Measurements from ENCODE around the gene RAB3IL1. TPM values are rescaled to one million over a fixed set of nuclear protein-coding genes. Genes with fewer than 3 reads are reported as not detected.
"Not testable (repeated sequence)": the region's sequence is repeated elsewhere in the genome, so short reads cannot be mapped to it uniquely, and the experiment has no call there.

Gene RAB3IL1
- polyA plus RNA-seq (ENCODE audit: insufficient read length), result 18.7 TPM
- long read RNA-seq, donor 1, transcript RAB3IL1-202 (10 exons, 2,284 nt), result major isoform, 6 of 16 reads
- long read RNA-seq, donor 1, partial matches to known transcripts, result 7 of 16 reads
- long read RNA-seq, donor 1, other reads (novel, unspliced or antisense), result 0 of 16 reads
- long read RNA-seq, donor 2, partial matches to known transcripts, result 0 of 5 reads
- long read RNA-seq, donor 2, other reads (novel, unspliced or antisense), result 0 of 5 reads
- long read RNA-seq, donor 3, partial matches to known transcripts, result 0 of 5 reads
- long read RNA-seq, donor 3, other reads (novel, unspliced or antisense), result 0 of 5 reads
- long read RNA-seq, donor 4, result 0 reads
- long read RNA-seq, donor 5, partial matches to known transcripts, result 0 of 4 reads
- long read RNA-seq, donor 5, other reads (novel, unspliced or antisense), result 0 of 4 reads
- long read RNA-seq, donor 6, transcript RAB3IL1-202 (10 exons, 2,284 nt), result major isoform, 5 of 14 reads
- long read RNA-seq, donor 6, partial matches to known transcripts, result 6 of 14 reads
- long read RNA-seq, donor 6, other reads (novel, unspliced or antisense), result 0 of 14 reads
- long read RNA-seq, donor 7, partial matches to known transcripts, result 5 of 12 reads
- long read RNA-seq, donor 7, other reads (novel, unspliced or antisense), result 0 of 12 reads
- long read RNA-seq, donor 8, partial matches to known transcripts, result 0 of 1 reads
- long read RNA-seq, donor 8, other reads (novel, unspliced or antisense), result 0 of 1 reads

DNA sequence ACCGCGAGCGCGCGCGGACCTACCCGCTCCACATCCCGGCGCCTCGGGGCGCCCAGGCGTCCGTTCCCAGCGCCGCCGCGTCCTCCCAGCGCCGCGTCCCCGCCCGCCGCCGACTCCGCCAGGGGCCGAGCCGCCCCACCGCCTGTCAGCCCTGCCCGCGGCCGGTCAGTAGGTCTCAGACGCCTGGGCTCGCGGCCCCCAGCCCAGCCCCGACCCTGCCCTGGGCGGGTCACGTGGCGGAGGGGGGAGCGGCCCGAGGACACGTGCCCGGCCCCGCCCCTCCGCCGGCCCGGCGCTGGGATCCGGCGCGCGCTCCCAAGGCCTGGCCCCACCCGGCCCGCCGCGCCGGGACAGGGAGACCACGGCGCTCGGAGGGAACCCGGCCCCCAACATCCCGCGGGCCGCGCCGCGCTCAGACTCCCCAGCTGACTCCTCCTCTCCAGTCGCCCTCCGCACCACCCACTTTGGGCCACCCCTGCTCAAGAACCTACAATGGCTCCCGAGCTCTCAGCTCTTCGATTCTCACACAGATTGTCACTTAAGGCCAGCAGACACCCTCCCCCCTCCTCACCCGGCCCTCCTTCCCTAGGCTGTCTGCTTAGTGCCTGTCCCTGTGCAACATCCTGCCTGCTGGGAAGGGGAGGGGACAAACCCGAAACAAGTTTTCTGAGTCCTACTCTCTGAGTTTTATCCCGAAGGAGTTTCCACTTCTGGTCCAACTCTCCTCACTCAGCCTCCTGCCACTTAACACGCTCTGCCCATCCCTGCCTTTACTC, at the start of gene RAB3IL1:
RAB3IL1 (minus strand) TSS at position 233 of the 776 bp plus-strand sequence; CDS start at position 34, 199 bp downstream.
- peak; percentile 59 for DNase-seq

GRCh38 chr11:61966734-61967115, 49.4 kb upstream of the RAB3IL1 start:
- DNase-seq, result no peak

DNA sequence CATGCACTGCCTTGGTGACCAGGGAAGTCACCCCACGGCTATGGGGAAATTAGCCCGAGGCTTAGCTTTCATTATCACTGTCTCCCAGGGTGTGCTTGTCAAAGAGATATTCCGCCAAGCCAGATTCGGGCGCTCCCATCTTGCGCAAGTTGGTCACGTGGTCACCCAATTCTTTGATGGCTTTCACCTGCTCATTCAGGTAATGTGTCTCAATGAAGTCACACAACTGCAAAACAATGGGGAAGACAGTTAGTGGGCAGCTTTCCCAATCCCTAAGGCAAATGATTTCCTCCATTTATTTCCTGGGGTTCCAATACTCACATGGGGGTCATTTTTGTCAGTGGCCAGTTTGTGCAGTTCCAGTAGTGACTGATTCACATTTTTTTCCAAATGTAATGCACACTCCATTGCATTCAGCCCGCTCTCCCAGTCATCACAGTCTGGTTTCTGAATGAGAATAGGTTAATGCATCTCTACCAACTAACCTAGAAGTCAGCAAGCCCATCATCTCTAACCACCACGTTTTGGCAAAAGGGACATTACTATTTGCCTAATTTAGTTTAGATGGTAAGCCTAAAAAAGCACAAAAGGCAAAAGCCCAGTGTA, 47.4 kb upstream of the RAB3IL1 start:
- not testable (repeated sequence) for DNase-seq

DNA sequence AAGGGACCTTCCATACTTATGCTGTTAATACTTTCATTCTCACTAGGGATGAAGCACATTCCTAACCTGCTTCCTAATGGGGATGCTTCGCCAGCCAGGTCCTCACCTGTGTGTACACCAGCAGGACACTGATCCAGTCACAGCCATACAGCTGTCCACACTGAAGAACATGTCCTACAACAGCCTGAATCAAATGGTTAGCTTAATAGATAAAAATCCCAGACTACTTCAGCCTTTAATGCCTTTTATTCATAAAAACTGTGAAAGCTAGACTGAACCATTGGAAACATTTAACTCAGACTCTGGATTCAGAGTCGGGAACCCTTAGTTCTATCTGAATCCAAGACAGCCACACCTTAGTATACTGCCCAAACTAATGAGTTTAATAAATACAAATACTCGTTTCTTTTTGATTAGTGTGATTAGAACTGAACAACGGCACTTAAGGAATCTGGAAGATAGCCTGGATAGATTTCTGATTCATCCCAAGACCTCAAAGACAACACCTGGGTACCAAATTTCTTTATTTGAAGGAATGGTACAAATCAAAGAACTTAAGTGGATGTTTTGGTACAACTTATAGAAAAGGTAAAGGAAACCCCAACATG, 46.8 kb upstream of the RAB3IL1 start:
- DNase-seq, result no peak

DNA sequence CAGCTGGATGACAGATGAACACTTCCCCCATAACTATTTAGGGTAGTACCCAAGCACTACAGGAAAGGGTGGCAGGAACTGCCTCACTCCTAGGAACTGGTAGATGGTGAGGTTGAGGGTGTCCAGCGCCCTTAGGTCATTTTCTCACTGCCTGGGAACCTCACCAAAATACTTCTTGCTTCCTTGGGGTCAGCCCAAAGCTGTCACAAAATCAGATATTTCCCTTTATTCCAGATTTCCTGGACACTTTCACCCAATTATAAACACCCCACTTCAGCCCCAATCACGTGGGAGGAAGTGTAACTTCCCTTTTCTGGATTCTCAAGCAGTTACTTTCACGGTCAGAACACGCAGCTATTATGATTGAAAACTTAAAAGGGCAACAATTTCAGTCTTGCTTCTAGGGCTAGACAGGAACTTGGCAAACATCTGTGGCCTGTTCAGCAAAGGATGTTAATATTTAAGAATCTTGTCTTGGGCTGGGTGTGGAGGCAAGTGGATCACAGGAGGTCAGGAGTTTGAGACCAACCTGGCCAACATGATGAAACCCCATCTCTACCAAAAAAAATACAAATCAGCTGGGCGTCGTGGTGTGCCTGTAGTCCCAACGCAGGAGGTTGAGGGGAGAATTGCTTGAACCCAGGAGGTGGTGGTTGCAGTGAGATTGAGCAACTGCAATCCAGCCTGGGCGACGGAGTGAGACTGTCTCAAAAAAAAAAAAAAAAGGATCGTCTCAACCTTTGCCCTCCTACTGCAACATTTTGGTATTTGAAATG, 46.1 kb upstream of the RAB3IL1 start:
- DNase-seq, result no peak

GRCh38 chr11:61963016-61963281, 45.6 kb upstream of the RAB3IL1 start:
- DNase-seq, result no peak

- no peak for DNase-seq
Measured at GRCh38 chr11:61962213-61963015, 45.0 kb upstream of the RAB3IL1 start.

DNA sequence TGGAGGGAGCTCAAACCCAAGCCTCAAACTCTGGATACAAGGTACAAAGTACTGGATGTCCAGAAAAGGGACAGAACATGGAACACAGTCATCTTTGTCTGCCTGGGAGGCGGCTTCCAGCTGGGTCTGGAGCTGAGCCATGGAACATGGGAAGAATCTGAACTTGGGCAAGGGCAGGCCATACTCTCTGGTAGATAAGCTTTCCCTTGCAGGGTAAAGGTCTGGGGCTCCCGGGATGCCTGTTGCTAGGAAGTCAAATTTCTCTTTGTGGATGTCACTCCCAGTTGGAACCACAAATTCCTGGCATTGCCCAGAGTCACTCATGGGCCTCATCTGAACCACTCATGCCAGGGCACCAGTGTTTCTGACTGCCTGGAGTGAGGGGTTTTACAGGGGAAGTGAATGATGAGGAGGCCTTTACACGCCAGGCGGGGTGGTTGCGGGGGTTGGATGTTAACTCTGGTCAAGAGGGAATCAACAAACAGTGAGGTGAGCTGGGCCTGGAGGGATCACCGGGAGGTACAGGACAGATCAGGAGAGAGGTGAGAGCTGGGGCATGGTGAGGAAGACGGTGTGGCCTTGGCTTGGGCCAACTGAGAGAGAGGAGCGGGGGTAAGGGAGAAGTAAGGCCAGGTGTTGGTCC, 44.3 kb upstream of the RAB3IL1 start:
- DNase-seq, result no peak

- DNase-seq, result no peak
Measured at GRCh38 chr11:61960532-61960931, 43.2 kb upstream of the RAB3IL1 start.

- no peak for DNase-seq
Measured at GRCh38 chr11:61959678-61960077, 42.3 kb upstream of the RAB3IL1 start.

DNA sequence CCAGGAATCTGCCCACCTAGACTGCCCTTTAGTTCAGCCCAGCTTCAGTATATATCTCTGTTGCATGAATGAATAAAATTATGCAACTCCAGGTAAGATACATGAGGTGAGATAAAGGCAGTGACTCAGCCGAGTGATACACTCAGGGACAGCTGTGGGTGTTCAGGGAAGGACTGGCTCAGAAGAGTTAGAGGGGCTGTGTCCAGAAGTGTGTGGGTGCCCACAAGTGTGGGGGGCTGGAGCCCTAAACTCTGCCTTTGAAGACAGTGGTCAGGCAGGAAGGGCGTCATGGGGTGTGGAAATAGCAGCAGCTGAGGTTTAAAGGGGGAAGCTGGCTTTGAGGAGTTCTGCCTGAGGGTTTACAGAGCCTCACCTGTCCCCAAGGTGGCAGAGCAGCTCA, 41.7 kb upstream of the RAB3IL1 start:
- no peak for DNase-seq

- no peak for DNase-seq
Measured at GRCh38 chr11:61958590-61958989, 41.2 kb upstream of the RAB3IL1 start.

DNA sequence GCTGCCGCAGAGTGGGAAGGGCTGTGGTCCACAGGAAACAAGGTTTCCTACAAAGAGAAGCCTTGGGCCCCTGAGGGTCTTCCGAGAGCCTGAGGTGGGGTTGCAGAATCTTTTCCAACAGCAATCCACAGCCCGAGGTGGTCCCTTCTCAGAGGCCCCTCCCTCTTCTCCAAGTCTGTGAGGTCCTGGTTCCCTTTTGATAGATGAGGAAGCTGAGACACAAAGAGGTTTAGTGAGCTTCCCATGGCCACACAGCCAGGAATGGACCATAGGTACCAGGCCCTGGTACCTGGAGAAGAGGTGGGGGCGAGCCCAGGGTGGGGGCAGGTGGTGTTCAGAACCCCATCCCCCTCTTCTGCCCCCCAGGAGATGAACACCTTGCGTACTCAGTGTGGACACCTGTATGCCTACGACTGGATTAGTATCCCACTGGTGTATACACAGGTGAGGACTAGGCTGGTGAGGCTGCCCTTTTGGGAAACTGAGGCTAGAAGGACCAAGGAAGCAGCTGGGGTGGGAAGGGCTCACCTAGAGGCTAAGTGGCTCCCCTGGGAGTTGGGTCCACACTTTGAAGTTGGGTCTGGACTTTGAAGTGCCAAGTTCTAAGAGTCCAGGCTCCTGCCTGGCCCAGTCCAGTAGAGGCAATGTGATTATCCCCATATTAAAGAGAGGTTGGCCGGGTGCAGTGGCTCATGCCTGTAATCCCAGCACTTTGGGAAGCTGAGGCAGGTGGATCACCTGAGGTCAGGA, 39.8 kb upstream of the RAB3IL1 start:
- no peak for DNase-seq

DNA sequence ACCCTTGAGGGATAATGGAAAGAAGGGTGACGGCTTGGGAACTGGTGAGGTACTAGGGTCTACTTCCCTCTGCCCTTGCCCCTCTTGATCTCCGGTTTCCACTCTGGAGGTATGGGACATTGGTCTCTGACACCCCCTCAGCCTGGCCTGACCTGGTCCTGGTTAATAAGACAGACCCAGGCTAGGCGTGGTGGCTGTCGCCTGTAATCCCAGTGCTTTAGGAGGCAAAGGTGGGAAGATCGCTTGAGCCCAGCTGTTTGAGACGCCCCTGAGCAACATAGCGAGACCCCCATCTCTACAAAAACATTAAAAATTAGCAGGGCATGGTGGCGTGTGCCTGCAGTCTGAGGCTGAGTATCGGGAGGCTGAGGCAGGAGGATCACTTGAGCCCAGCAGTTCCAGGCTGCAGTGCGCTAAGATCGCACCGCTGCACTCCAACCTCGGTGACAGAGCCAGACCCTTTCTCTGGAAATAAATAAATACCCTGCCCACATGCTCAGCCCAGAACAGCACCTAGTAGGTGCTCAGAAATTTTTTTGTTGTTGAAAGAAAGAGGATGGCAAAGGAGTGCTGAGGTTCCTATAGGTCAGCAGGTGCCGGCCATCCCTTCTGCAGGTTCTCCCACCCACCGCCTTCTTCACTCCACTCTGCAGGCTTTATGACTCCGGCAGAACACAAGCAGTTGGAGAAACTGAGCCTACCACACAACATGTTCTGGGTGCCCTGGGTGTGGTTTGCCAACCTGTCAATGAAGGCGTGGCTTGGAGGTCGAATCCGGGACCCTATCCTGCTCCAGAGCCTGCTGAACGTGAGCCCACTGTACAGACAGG, 39.0 kb upstream of the RAB3IL1 start:
- no peak for DNase-seq

GRCh38 chr11:61955422-61956135, 38.2 kb upstream of the RAB3IL1 start:
- DNase-seq, result no peak

- DNase-seq, result no peak
Measured at GRCh38 chr11:61954851-61955421, 37.6 kb upstream of the RAB3IL1 start.

Measured in left kidney (tissue), 8 donors.